Neural cell (in vitro differentiated cells): ENCODE data around the gene CCDC88A. TPM values are rescaled to one million over a fixed set of nuclear protein-coding genes. Genes with fewer than 3 reads are reported as not detected.

Experiments
- H2AFZ ChIP-seq: fragments of 200-600, 300-800 bp; sonication (generic), shearing (Covaris generic); 2 replicates; pipeline ENCODE4 v1.6.0; 2014; ENCODE audit warnings: low read depth, mild to moderate bottlenecking, antibody characterized with exemption, low read length, moderate library complexity
- H3F3A ChIP-seq: fragments of 200-600 bp; shearing (Covaris generic); 2 replicates; pipeline ENCODE4 v1.6.1; 2016; ENCODE audit warnings: mild to moderate bottlenecking, moderate library complexity, mixed read lengths, antibody characterized with exemption, low read length; ENCODE audit not compliant: insufficient read depth, poor library complexity, severe bottlenecking
- H3K27ac ChIP-seq: fragments of 200-600, 300-800 bp; sonication (generic), shearing (Covaris generic); 2 replicates; pipeline ENCODE4 v1.5.1; 2014; ENCODE audit warnings: mild to moderate bottlenecking, low read length, moderate library complexity
- H3K27me3 ChIP-seq: fragments of 300-800, 200-600 bp; sonication (generic), shearing (Covaris generic); 2 replicates; pipeline ENCODE4 v1.6.0; 2014; ENCODE audit warnings: mild to moderate bottlenecking, low read depth, low read length, moderate library complexity; ENCODE audit not compliant: insufficient read depth
- H3K36me3 ChIP-seq: fragments of 300-800, 200-600 bp; sonication (generic), shearing (Covaris generic); 2 replicates; pipeline ENCODE4 v1.5.1; 2014; ENCODE audit warnings: mild to moderate bottlenecking, antibody characterized with exemption, low read length, moderate library complexity; ENCODE audit not compliant: insufficient read depth
- H3K4me2 ChIP-seq: fragments of 300-800, 200-600 bp; sonication (generic), shearing (Covaris generic); 2 replicates; pipeline ENCODE4 v1.6.0; 2014; ENCODE audit warnings: mild to moderate bottlenecking, low read length
- H3K4me3 ChIP-seq: fragments of 300-800, 200-600 bp; sonication (generic), shearing (Covaris generic); 2 replicates; pipeline ENCODE4 v1.5.1; 2014; ENCODE audit warnings: mild to moderate bottlenecking, low read length, moderate library complexity
- H3K79me2 ChIP-seq: fragments of 200-600 bp; shearing (Covaris generic); replicated peaks from 2 replicates; pipeline ENCODE4 v1.6.0; 2014; ENCODE audit warnings: mild to moderate bottlenecking, low read length, moderate library complexity; ENCODE audit not compliant: insufficient read depth
- H3K9ac ChIP-seq: fragments of 300-800, 200-600 bp; sonication (generic), shearing (Covaris generic); 2 replicates; pipeline ENCODE4 v1.6.1; 2016; ENCODE audit warnings: mild to moderate bottlenecking, low read length, mixed read lengths
- H3K9me2 ChIP-seq: fragments of 200-600 bp; shearing (Covaris generic); 2 replicates; pipeline ENCODE4 v1.6.1; 2016; ENCODE audit warnings: mild to moderate bottlenecking, low read length, mixed read lengths; ENCODE audit not compliant: insufficient read depth
- H3K9me3 ChIP-seq: fragments of 200-600, 300-800 bp; sonication (generic), shearing (Covaris generic); 2 replicates; pipeline ENCODE4 v1.6.1; 2016; ENCODE audit warnings: mild to moderate bottlenecking, mixed run types, low read length, moderate library complexity, mixed read lengths
- H4K20me1 ChIP-seq: fragments of 200-600 bp; shearing (Covaris generic); 2 replicates; pipeline ENCODE4 v1.6.1; 2016; ENCODE audit warnings: mild to moderate bottlenecking, mixed run types; ENCODE audit not compliant: insufficient read depth
- CTCF ChIP-seq: fragments of 450-650 bp; IDR thresholded peaks from 2 replicates; pipeline ENCODE4 v1.5.1; 2014; ENCODE audit warnings: antibody characterized with exemption, mild to moderate bottlenecking, moderate library complexity; ENCODE audit not compliant: poor library complexity, severe bottlenecking
- EP300 ChIP-seq: fragments of 450-650 bp; conservative IDR thresholded peaks from 2 replicates; pipeline ENCODE4 v1.6.1; 2014; ENCODE audit warnings: antibody characterized with exemption, mild to moderate bottlenecking, moderate library complexity; ENCODE audit not compliant: poor library complexity, severe bottlenecking
- EZH2 ChIP-seq: fragments of 200-600, 300-800 bp; shearing (Covaris generic), sonication (generic); IDR thresholded peaks from 2 replicates; pipeline ENCODE4 v1.6.1; 2014; ENCODE audit warnings: antibody characterized with exemption, low read length, borderline replicate concordance, mild to moderate bottlenecking; ENCODE audit not compliant: insufficient read depth, poor library complexity, severe bottlenecking
- MXI1 ChIP-seq: fragments of 450-650 bp; conservative IDR thresholded peaks from 2 replicates; pipeline ENCODE4 v1.6.1; 2014; ENCODE audit warnings: antibody characterized with exemption, mild to moderate bottlenecking; ENCODE audit not compliant: poor library complexity, severe bottlenecking
- POLR2AphosphoS5 ChIP-seq: IDR thresholded peaks from 2 replicates; pipeline ENCODE4 v1.6.1; 2012
- RAD21 ChIP-seq: fragments of 450-650 bp; conservative IDR thresholded peaks from 2 replicates; pipeline ENCODE4 v1.6.1; 2014; ENCODE audit warnings: antibody characterized with exemption, mild to moderate bottlenecking, moderate library complexity
- REST ChIP-seq: IDR thresholded peaks from 2 replicates; pipeline ENCODE4 v1.6.1; 2012; ENCODE audit warnings: borderline replicate concordance
- SMC3 ChIP-seq: fragments of 450-650 bp; conservative IDR thresholded peaks from 2 replicates; pipeline ENCODE4 v1.6.1; 2014; ENCODE audit warnings: antibody characterized with exemption, mild to moderate bottlenecking, moderate library complexity; ENCODE audit not compliant: poor library complexity
- TAF1 ChIP-seq: IDR thresholded peaks from 2 replicates; pipeline ENCODE4 v1.6.1; 2012; ENCODE audit warnings: low read depth
- polyA plus RNA-seq: library from polyadenylated mRNA; depleted of rRNA; stranded (reverse); fragments of >200 nt; gene quantifications from 2 replicates; pipeline ENCODE4 v1.2.3, GENCODE V29; 2014

The CCDC88A gene
- polyA plus RNA-seq, 1 donor from 2014 or later, result 224 TPM

GRCh38 chr2:55420871-55421270 is 1.2 kb upstream of the CCDC88A start:
- peaks cover 8% of the 10 kb centered on the region for H3F3A ChIP-seq
- H3K36me3 ChIP-seq, result no peaks in the 10 kb centered on the region
- H3K9me2 ChIP-seq, result no peaks in the 10 kb centered on the region
- H3K9me3 ChIP-seq, result no peaks in the 10 kb centered on the region
- H3K27ac ChIP-seq, result no peak overlapping the region
- H3K9ac ChIP-seq, result no peak overlapping the region
- H3K79me2 ChIP-seq, result peaks cover 33% of the 10 kb centered on the region
- no peaks in the 10 kb centered on the region for H3K27me3 ChIP-seq
- no peak overlapping the region for H3K4me2 ChIP-seq
- TF ChIP-seq REST, result no peak
- TF ChIP-seq SMC3, result no peak
- no peak for TF ChIP-seq TAF1
- TF ChIP-seq MXI1, result no peak
- TF ChIP-seq RAD21, result no peak
- TF ChIP-seq POLR2AphosphoS5, result no peak
- TF ChIP-seq CTCF, result no peak
- TF ChIP-seq EZH2, result no peak
- TF ChIP-seq EP300, result no peak
- H4K20me1 ChIP-seq, result no peaks in the 10 kb centered on the region
- no peak overlapping the region for H3K4me3 ChIP-seq
- no peak overlapping the region for H2AFZ ChIP-seq

GRCh38 chr2:55420439-55420725 is 726 bp upstream of the CCDC88A start:
- H3K27ac ChIP-seq, result peak overlapping the region; percentile 54
- peaks cover 38% of the 10 kb centered on the region for H3K79me2 ChIP-seq
- H2AFZ ChIP-seq, result peak overlapping the region; percentile 16
- H3K9me3 ChIP-seq, result no peaks in the 10 kb centered on the region
- H3K9ac ChIP-seq, result peak overlapping the region; percentile 57
- peaks cover 8% of the 10 kb centered on the region for H3F3A ChIP-seq
- no peaks in the 10 kb centered on the region for H3K9me2 ChIP-seq
- peak overlapping the region; percentile 75 for H3K4me3 ChIP-seq
- no peaks in the 10 kb centered on the region for H3K36me3 ChIP-seq
- H3K27me3 ChIP-seq, result no peaks in the 10 kb centered on the region
- no peaks in the 10 kb centered on the region for H4K20me1 ChIP-seq
- peak overlapping the region; percentile 27 for H3K4me2 ChIP-seq
- TF ChIP-seq CTCF (no peak), REST (no peak), POLR2AphosphoS5 (no peak), RAD21 (no peak), SMC3 (no peak), TAF1 (no peak), EP300 (no peak), EZH2 (no peak), MXI1 (no peak)
